GM12872 (cell line): Measurements from ENCODE around the gene CARMIL1.

ENCODE experiments used
- CTCF ChIP-seq: IDR thresholded peaks from 3 replicates; pipeline ENCODE4 v1.5.1; 2011; ENCODE audit warnings: low read depth, mild to moderate bottlenecking, low read length, moderate library complexity; ENCODE audit not compliant: insufficient read depth

CARMIL1 gene

GRCh38 chr6:25257686-25258348 is 21.4 kb upstream of the CARMIL1 start:
- no peak for TF ChIP-seq CTCF

- no peak for TF ChIP-seq CTCF
Measured at GRCh38 chr6:25259756-25260155, 19.4 kb upstream of the CARMIL1 start.

DNA sequence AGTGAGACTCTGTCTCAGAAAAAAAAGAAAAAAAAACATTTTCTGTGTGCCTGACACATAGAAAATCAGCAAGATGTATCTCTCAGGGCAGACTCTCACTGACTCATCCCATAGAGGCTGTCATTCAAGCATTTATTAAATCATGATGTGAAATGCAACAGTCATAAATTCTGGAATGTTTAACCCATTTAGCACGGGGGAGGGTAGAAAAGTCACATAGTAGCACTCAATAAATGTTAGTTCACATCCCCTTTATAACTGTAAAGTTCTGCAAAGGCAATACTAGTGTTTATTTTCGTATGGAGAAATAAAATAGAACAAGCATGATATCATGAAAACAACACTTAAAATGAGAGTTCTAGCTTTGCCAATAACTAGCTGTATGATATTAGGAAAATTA is 15.5 kb upstream of the CARMIL1 start:
- no peak for TF ChIP-seq CTCF

GRCh38 chr6:25266456-25267100 is 12.6 kb upstream of the CARMIL1 start:
- no peak for TF ChIP-seq CTCF

DNA sequence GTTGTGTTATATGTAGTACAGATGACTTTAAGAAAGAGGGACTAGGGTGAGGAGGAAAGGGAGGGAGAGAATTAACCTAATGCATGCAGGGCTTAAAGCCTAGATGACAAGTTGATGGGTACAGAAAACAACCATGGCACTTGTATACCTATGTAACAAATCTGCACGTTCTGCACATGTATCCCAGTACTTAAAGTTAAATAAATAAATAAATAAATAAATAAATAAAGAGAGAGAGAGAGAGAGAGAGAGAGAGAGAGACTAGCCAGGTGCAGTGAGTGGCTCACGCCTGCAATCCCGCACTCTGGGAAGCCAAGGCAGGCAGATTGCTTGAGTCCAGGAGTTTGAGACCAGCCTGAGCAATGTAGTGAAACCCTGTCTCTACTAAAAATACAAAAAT is 11.5 kb upstream of the CARMIL1 start:
- TF ChIP-seq CTCF = no peak

- no peak for TF ChIP-seq CTCF
Measured at GRCh38 chr6:25270559-25270958, 8.6 kb upstream of the CARMIL1 start.

- TF ChIP-seq CTCF = no peak
Measured at GRCh38 chr6:25275436-25275835, 3.7 kb upstream of the CARMIL1 start.
